B cell (primary cell): Measurements from ENCODE around the gene LBR. TPM values are rescaled to one million over a fixed set of nuclear protein-coding genes. Genes with fewer than 3 reads are reported as not detected.
A peak's percentile ranks its signal among the peaks of the same experiment; 100 is the strongest.

ENCODE experiments used
- ATAC-seq: fragments of 200-7000 bp; cut with Tn5 transposase; one replicate; pipeline ENCODE4 v1.10.0; 2021; ENCODE audit warnings: low read depth, mild to moderate bottlenecking, moderate number of reproducible peaks, moderate library complexity
- CTCF ChIA-PET: fragments of 350-600 bp; sonication (Branson Sonifier 250); formaldehyde crosslinking; loops from one replicate; lab custom pipeline; 2021; ENCODE audit warnings: antibody characterized with exemption, inconsistent platforms; lab: Charles Lee
- POLR2A ChIA-PET: fragments of 350-600 bp; sonication (Branson Sonifier 250); formaldehyde crosslinking; loops from one replicate; lab custom pipeline; 2021; ENCODE audit warnings: antibody characterized with exemption; lab: Charles Lee
- DNase-seq: peaks from one replicate; pipeline ENCODE4 v3.0.0; 2013
- H2AFZ ChIP-seq: 2 replicates; pipeline ENCODE4 v1.6.1; 2012; ENCODE audit warnings: mild to moderate bottlenecking, low read depth, low read length; ENCODE audit not compliant: insufficient read depth, poor library complexity, severe bottlenecking
- H3K27ac ChIP-seq, 2 donors: 1 replicate in 1 of 2; 2 replicates in 1 of 2; pipeline ENCODE4 v1.5.1; 2012 to 2013; ENCODE audit warnings: low read length in 2 of 2, mild to moderate bottlenecking in 2 of 2, moderate library complexity in 1 of 2
- H3K27me3 ChIP-seq, 4 experiments: fragments of 200-600 bp in 1 of 4; sonication (generic) in 1 of 4; replicated peaks in 1 of 4; 1 replicate in 2 of 4; 2 replicates in 2 of 4; pipeline versions ENCODE4 v1.6.1 to v1.7.0; 2013 to 2016; ENCODE audit warnings: low read length in 3 of 4, mild to moderate bottlenecking in 2 of 4, mixed read lengths in 1 of 4, moderate library complexity in 1 of 4; ENCODE audit not compliant: insufficient read depth in 4 of 4, control insufficient read depth in 3 of 4; ENCODE audit errors: control extremely low read depth in 1 of 4
- H3K36me3 ChIP-seq, 2 experiments: replicated peaks in 1 of 2; 1 replicate in 1 of 2; 2 replicates in 1 of 2; pipeline versions ENCODE4 v1.6.1 to v1.7.1; 2013; ENCODE audit warnings: low read length in 1 of 2; ENCODE audit not compliant: insufficient read depth in 2 of 2, control insufficient read depth in 1 of 2; ENCODE audit errors: control extremely low read depth in 1 of 2, extremely low read depth in 1 of 2
- H3K4me1 ChIP-seq, 2 donors: fragments of 200-600 bp in 1 of 2; sonication (generic) in 1 of 2; 1 replicate in 1 of 2; 2 replicates in 1 of 2; pipeline versions ENCODE4 v1.5.1 to v1.6.1; 2013 to 2017; ENCODE audit warnings: low read length in 2 of 2; ENCODE audit not compliant: control insufficient read depth in 2 of 2, insufficient read depth in 2 of 2
- H3K4me2 ChIP-seq: replicated peaks from 2 replicates; pipeline ENCODE3; 2012; ENCODE audit warnings: mild to moderate bottlenecking, low read depth, low read length; ENCODE audit not compliant: poor library complexity, severe bottlenecking
- H3K4me3 ChIP-seq, 5 experiments: fragments of 200-600 bp in 1 of 5; sonication (generic) in 1 of 5; 1 replicate in 3 of 5; 2 replicates in 2 of 5; pipeline versions ENCODE4 v1.5.1 to v1.7.0; 2011 to 2016; ENCODE audit warnings: low read length in 4 of 5, mild to moderate bottlenecking in 4 of 5, low read depth in 2 of 5, control low read depth in 1 of 5, moderate library complexity in 1 of 5; ENCODE audit not compliant: insufficient read depth in 1 of 5; ENCODE audit errors: control extremely low read depth in 1 of 5, extremely low read depth in 1 of 5
- H3K79me2 ChIP-seq: fragments of 200-600 bp; sonication (generic); one replicate; pipeline ENCODE4 v1.6.0; 2016; ENCODE audit warnings: low read length; ENCODE audit not compliant: control insufficient read depth, insufficient read depth
- H3K9ac ChIP-seq: fragments of 200-600 bp; sonication (generic); 2 replicates; pipeline ENCODE4 v1.6.1; 2017; ENCODE audit warnings: mild to moderate bottlenecking, low read length, moderate library complexity
- H3K9me3 ChIP-seq, 3 donors: one replicate each; pipeline versions ENCODE4 v1.6.1 to v1.7.1; 2013; ENCODE audit warnings: low read length in 2 of 3; ENCODE audit not compliant: control insufficient read depth in 2 of 3, insufficient read depth in 1 of 3; ENCODE audit errors: control extremely low read depth in 1 of 3
- H4K20me1 ChIP-seq: 2 replicates; pipeline ENCODE4 v1.6.0; 2012; ENCODE audit warnings: mild to moderate bottlenecking, low read length; ENCODE audit not compliant: insufficient read depth, control insufficient read depth, poor library complexity, severe bottlenecking
- H3K27ac Mint-ChIP-seq: one replicate; pipeline ENCODE4 v1.8.0; 2021; ENCODE audit warnings: mixed read lengths
- H3K27me3 Mint-ChIP-seq: one replicate; pipeline ENCODE4 v1.8.0; 2021; ENCODE audit warnings: mixed read lengths
- H3K4me1 Mint-ChIP-seq: one replicate; pipeline ENCODE4 v1.8.0; 2021; ENCODE audit warnings: mixed read lengths
- H3K4me3 Mint-ChIP-seq: one replicate; pipeline ENCODE4 v1.8.0; 2021; ENCODE audit warnings: mixed read lengths
- H3K9me3 Mint-ChIP-seq: one replicate; pipeline ENCODE4 v1.8.0; 2022; ENCODE audit warnings: mixed read lengths; ENCODE audit not compliant: insufficient read depth
- EZH2 ChIP-seq: IDR thresholded peaks from 2 replicates; pipeline ENCODE4 v1.6.1; 2012; ENCODE audit warnings: borderline replicate concordance, low read depth, mild to moderate bottlenecking, moderate library complexity, low read length; ENCODE audit not compliant: insufficient read depth, poor library complexity, severe bottlenecking
- WGBS: methylation state at CpG from one replicate; pipeline ENCODE4 v1.1.5; 2013; ENCODE audit warnings: missing lambda C conversion rate; ENCODE audit not compliant: insufficient coverage; 5-methylcytosine and 5-hydroxymethylcytosine counted together
- intact Hi-C: fragments of 100-400 bp; cut with micrococcal nuclease; formaldehyde crosslinking; loops from one replicate; pipeline ENCODE4 v1.10.0; 2022
- polyA plus RNA-seq: library from polyadenylated mRNA; depleted of rRNA; stranded (reverse); fragments of >200 nt; gene quantifications from 2 replicates; pipeline ENCODE4 v1.2.3, GENCODE V29; 2012
- total RNA-seq, 2 donors: library from RNA; stranded (reverse); fragments of 120-200 nt in 1 of 2; gene quantifications; 1 replicate in 1 of 2; 2 replicates in 1 of 2; pipeline versions ENCODE4 v1.2.3 to v1.2.4, GENCODE V29; 2013 to 2022
- TF ChIP-seq, protein P1 (sequence below): fragments of 200-600 bp; IDR thresholded peaks from one replicate; pipeline ENCODE4 v1.8.0; 2022; ENCODE audit warnings: antibody characterized with exemption, mild to moderate bottlenecking

LBR gene
- total and polyA plus RNA-seq, 2 donors (not counting 1 experiment from before 2014, with no cell fraction given): 19.3 to 167 TPM

GRCh38 chr1:225428068-225428880 lies 436 bp upstream of the LBR start:
- TF ChIP-seq EZH2: no peak
- TF ChIP-seq, protein P1, sequence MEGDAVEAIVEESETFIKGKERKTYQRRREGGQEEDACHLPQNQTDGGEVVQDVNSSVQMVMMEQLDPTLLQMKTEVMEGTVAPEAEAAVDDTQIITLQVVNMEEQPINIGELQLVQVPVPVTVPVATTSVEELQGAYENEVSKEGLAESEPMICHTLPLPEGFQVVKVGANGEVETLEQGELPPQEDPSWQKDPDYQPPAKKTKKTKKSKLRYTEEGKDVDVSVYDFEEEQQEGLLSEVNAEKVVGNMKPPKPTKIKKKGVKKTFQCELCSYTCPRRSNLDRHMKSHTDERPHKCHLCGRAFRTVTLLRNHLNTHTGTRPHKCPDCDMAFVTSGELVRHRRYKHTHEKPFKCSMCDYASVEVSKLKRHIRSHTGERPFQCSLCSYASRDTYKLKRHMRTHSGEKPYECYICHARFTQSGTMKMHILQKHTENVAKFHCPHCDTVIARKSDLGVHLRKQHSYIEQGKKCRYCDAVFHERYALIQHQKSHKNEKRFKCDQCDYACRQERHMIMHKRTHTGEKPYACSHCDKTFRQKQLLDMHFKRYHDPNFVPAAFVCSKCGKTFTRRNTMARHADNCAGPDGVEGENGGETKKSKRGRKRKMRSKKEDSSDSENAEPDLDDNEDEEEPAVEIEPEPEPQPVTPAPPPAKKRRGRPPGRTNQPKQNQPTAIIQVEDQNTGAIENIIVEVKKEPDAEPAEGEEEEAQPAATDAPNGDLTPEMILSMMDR: no peak
- Mint-ChIP-seq H3K27me3 (no peaks in the 10 kb centered on the region), H3K4me1 (peaks cover 45% of the 10 kb centered on the region), H3K4me3 (peak overlapping the region; percentile 85), H3K27ac (peak overlapping the region; percentile 80), H3K9me3 (no peaks in the 10 kb centered on the region)
- peaks cover 39% of the 10 kb centered on the region for H4K20me1 ChIP-seq
- H2AFZ ChIP-seq: peak overlapping the region; percentile 92
- DNase-seq (peak; percentile 92), ATAC-seq (peak; percentile 90)
- peak overlapping the region; percentile 95 for H3K4me2 ChIP-seq
- no peaks in the 10 kb centered on the region for H3K27me3 ChIP-seq
- POLR2A ChIA-PET: interaction anchor here (0.6 to 6.7 kb wide), 9 partner anchors 12 to 695 kb away, joined by 3 to 85 read pairs (median 3); partner anchors contain the start of gene H3-3A
- under 1% methylated on average over 81 of the region's 81 CpGs for WGBS
- H3K9me3 ChIP-seq: peaks cover 0 to 6% (median 0%) of the 10 kb centered on the region in 3 donors
- H3K27ac ChIP-seq: peak overlapping the region; percentile 78 to 83
- peaks cover 0 to 4% of the 10 kb centered on the region in 2 experiments for H3K36me3 ChIP-seq
- H3K4me1 ChIP-seq: peaks cover 36 to 41% of the 10 kb centered on the region in 2 donors
- CTCF ChIA-PET: interaction anchor here (0.6 to 8.2 kb wide), 6 partner anchors 15 to 561 kb away, joined by 3 to 104 read pairs (median 4); partner anchors contain the start of gene SRP9
- intact Hi-C loops: loop anchor here (1.0 to 5.0 kb wide), 12 partner anchors 8 to 1234 kb away; partner anchors contain the start of genes H3-3A, PARP1 and SRP9
- H3K4me3 ChIP-seq: peak overlapping the region; percentile 74 to 93 (median 91)
- peak overlapping the region; percentile 89 for H3K9ac ChIP-seq
- H3K79me2 ChIP-seq: peaks cover 44% of the 10 kb centered on the region
